Endothelial cell of umbilical vein (primary cell): ENCODE data around the gene ALOX15B. TPM values are rescaled to one million over a fixed set of nuclear protein-coding genes. Genes with fewer than 3 reads are reported as not detected.

Experiments
- BruUV-seq: library from RNA; stranded (reverse); fragments of 400-500 nt; replicated peaks from 2 replicates; lab custom pipeline; 2021; lab: Mats Ljungman, UMichigan
- CTCF ChIA-PET: fragments of 300-600, 350-600 bp; sonication (Branson Sonifier 250); formaldehyde crosslinking; loops from one replicate; lab custom pipeline; 2021; ENCODE audit warnings: antibody characterized with exemption, inconsistent platforms; lab: Charles Lee
- POLR2A ChIA-PET: fragments of 300-600, 350-600 bp; sonication (Branson Sonifier 250); formaldehyde crosslinking; loops from one replicate; lab custom pipeline; 2021; ENCODE audit warnings: antibody characterized with exemption, inconsistent platforms; lab: Charles Lee
- DNase-seq: peaks from one replicate; pipeline ENCODE4 v3.0.0-alpha.2; 2011; ENCODE audit warnings: low read depth, low spot score
- FAIRE-seq: peaks from 2 replicates; lab custom pipeline; 2011; peaks lifted over from hg19 to GRCh38; lab: Jason Lieb, UNC
- H2AFZ ChIP-seq: 2 replicates; pipeline ENCODE4 v1.6.0; 2012; ENCODE audit warnings: low read depth, low read length, control low read depth, inconsistent platforms
- H3K27ac ChIP-seq: 2 replicates; pipeline ENCODE4 v1.5.1; 2011; ENCODE audit warnings: low read depth, mild to moderate bottlenecking, control low read depth, low read length, moderate library complexity; ENCODE audit not compliant: insufficient read depth
- H3K27me3 ChIP-seq, 2 experiments: 2 replicates each; pipeline versions ENCODE4 v1.6.0 to v1.6.1; 2011; ENCODE audit warnings: low read length in 2 of 2, mixed read lengths in 1 of 2; ENCODE audit not compliant: control insufficient read depth in 2 of 2, insufficient read depth in 2 of 2
- H3K36me3 ChIP-seq, 2 experiments: 2 replicates in 1 of 2; 3 replicates in 1 of 2; pipeline ENCODE4 v1.5.1; 2011; ENCODE audit warnings: low read length in 2 of 2, mild to moderate bottlenecking in 1 of 2, moderate library complexity in 1 of 2; ENCODE audit not compliant: control insufficient read depth in 2 of 2, insufficient read depth in 2 of 2; ENCODE audit errors: extremely low read depth in 1 of 2
- H3K4me1 ChIP-seq: 3 replicates; pipeline ENCODE4 v1.5.1; 2011; ENCODE audit warnings: mild to moderate bottlenecking, low read length; ENCODE audit not compliant: control insufficient read depth, insufficient read depth; ENCODE audit errors: extremely low read depth
- H3K4me2 ChIP-seq: 2 replicates; pipeline ENCODE4 v1.6.1; 2011; ENCODE audit warnings: low read length, control low read depth, mixed read lengths; ENCODE audit not compliant: insufficient read depth
- H3K4me3 ChIP-seq, 3 experiments: fragments of 200-600 bp in 1 of 3; sonication (generic), shearing (Covaris generic) in 1 of 3; replicated peaks in 1 of 3; 2 replicates each; pipeline ENCODE4 v1.5.1; 2011 to 2016; ENCODE audit warnings: control low read depth in 3 of 3, low read length in 3 of 3, mild to moderate bottlenecking in 2 of 3, inconsistent platforms in 1 of 3, low read depth in 1 of 3, moderate library complexity in 1 of 3; ENCODE audit not compliant: insufficient read depth in 1 of 3
- H3K79me2 ChIP-seq: 2 replicates; pipeline ENCODE4 v1.6.0; 2012; ENCODE audit warnings: low read length, inconsistent platforms; ENCODE audit not compliant: control insufficient read depth, insufficient read depth
- H3K9ac ChIP-seq: replicated peaks from 2 replicates; pipeline ENCODE3; 2011; ENCODE audit warnings: low read length, control low read depth; ENCODE audit not compliant: insufficient read depth; ENCODE audit errors: extremely low read depth
- H3K9me1 ChIP-seq: replicated peaks from 3 replicates; pipeline ENCODE4 v1.6.0; 2011; ENCODE audit warnings: mild to moderate bottlenecking, low read length; ENCODE audit not compliant: control insufficient read depth, insufficient read depth; ENCODE audit errors: extremely low read depth
- H3K9me3 ChIP-seq: replicated peaks from 2 replicates; pipeline ENCODE4 v1.5.1; 2012; ENCODE audit warnings: low read length, inconsistent platforms; ENCODE audit not compliant: control insufficient read depth, insufficient read depth
- H4K20me1 ChIP-seq: replicated peaks from 2 replicates; pipeline ENCODE3; 2011; ENCODE audit warnings: mild to moderate bottlenecking, low read length; ENCODE audit not compliant: control insufficient read depth, insufficient read depth; ENCODE audit errors: extremely low read depth
- CTCF ChIP-seq, 2 donors: IDR thresholded peaks; 1 replicate in 1 of 2; 2 replicates in 1 of 2; pipeline ENCODE4 v1.5.1; 2011; ENCODE audit warnings: low read length in 2 of 2, mild to moderate bottlenecking in 2 of 2, moderate library complexity in 2 of 2, control low read depth in 1 of 2, inconsistent platforms in 1 of 2, low read depth in 1 of 2; ENCODE audit not compliant: insufficient read depth in 1 of 2; ENCODE audit errors: extremely low read depth in 1 of 2
- EZH2 ChIP-seq: IDR thresholded peaks from 2 replicates; pipeline ENCODE4 v1.6.1; 2012; ENCODE audit warnings: borderline replicate concordance, low read depth, mild to moderate bottlenecking, moderate library complexity, low read length, inconsistent platforms; ENCODE audit not compliant: severe bottlenecking
- FOS ChIP-seq: IDR thresholded peaks from 2 replicates; pipeline ENCODE4 v1.6.1; 2011; ENCODE audit warnings: mild to moderate bottlenecking, low read length, moderate library complexity, borderline replicate concordance; ENCODE audit not compliant: insufficient read depth
- GATA2 ChIP-seq: IDR thresholded peaks from 2 replicates; pipeline ENCODE4 v1.7.0; 2011; ENCODE audit warnings: low read depth, mild to moderate bottlenecking, moderate library complexity, mixed read lengths, low read length; ENCODE audit not compliant: insufficient read length, insufficient read depth
- JUN ChIP-seq: IDR thresholded peaks from 2 replicates; pipeline ENCODE4 v1.6.1; 2011; ENCODE audit warnings: borderline replicate concordance, low read depth; ENCODE audit not compliant: insufficient read length, insufficient read depth
- MAX ChIP-seq: IDR thresholded peaks from 2 replicates; pipeline ENCODE4 v1.6.1; 2011; ENCODE audit not compliant: insufficient read depth, insufficient read length
- MYC ChIP-seq: IDR thresholded peaks from one replicate; pipeline ENCODE4 v1.6.1; 2011; ENCODE audit warnings: mild to moderate bottlenecking, low read depth, low read length
- POLR2A ChIP-seq: IDR thresholded peaks from 2 replicates; pipeline ENCODE4 v1.6.1; 2012; ENCODE audit warnings: low read depth, mild to moderate bottlenecking, control low read depth, low read length
- POLR2AphosphoS5 ChIP-seq: IDR thresholded peaks from 2 replicates; pipeline ENCODE4 v1.6.1; 2012; ENCODE audit warnings: low read depth, mild to moderate bottlenecking, control low read depth, low read length, moderate library complexity; ENCODE audit not compliant: insufficient read depth
- dilution Hi-C: fragments of 300-500 bp; cut with MboI; formaldehyde crosslinking; loops from one replicate; pipeline ENCODE4 v1.15.0; 2019; ENCODE audit warnings: low sequenced_read_pairs; ENCODE audit not compliant: extremely low pct_ligation_motif_present
- intact Hi-C: fragments of 100-400 bp; cut with micrococcal nuclease; formaldehyde crosslinking; loops from one replicate; pipeline ENCODE4 v1.10.0; 2022
- polyA plus RNA-seq, 4 experiments: library from polyadenylated mRNA; depleted of rRNA in 3 of 4; stranded (reverse) in 3 of 4; unstranded in 1 of 4; fragments of >200 nt; gene quantifications; 2 replicates each; pipeline versions ENCODE4 v1.2.1 to v1.2.3, GENCODE V29; 2011 to 2012; ENCODE audit warnings: missing spikeins in 1 of 4
- total RNA-seq: library from RNA; stranded (reverse); gene quantifications from 2 replicates; pipeline ENCODE4 v1.2.3, GENCODE V29; 2021

Gene ALOX15B
- total and polyA plus RNA-seq, 2 donors (not counting 3 experiments of a cell fraction or from before 2014, with no cell fraction given) = not detected

- Histone ChIP-seq H3K4me3 (no peak overlapping the region), H3K4me2 (no peak overlapping the region), H3K4me1 (no peaks in the 10 kb centered on the region), H3K9me3 (no peaks in the 10 kb centered on the region), H3K27me3 (peaks cover 6 to 18% of the 10 kb centered on the region in 2 experiments), H3K9ac (no peak overlapping the region), H2AFZ (no peak overlapping the region), H4K20me1 (no peaks in the 10 kb centered on the region), H3K27ac (no peak overlapping the region), H3K79me2 (no peaks in the 10 kb centered on the region), H3K36me3 (no peaks in the 10 kb centered on the region), H3K9me1 (no peaks in the 10 kb centered on the region)
- dilution Hi-C loops (no loop called here), intact Hi-C loops (no loop called here)
- DNase-seq (no peak), FAIRE-seq (peak; percentile 50)
- BruUV-seq = no TSS peak
- TF ChIP-seq GATA2 (no peak), MAX (no peak), JUN (no peak), MYC (no peak), POLR2AphosphoS5 (no peak), CTCF (IDR thresholded peaks at IDR 0.05; ENCODE audit: extremely low read depth in 1 of 2, insufficient read depth in 1 of 2, low read depth in 1 of 2, low read length in 2 of 2) (no peak), FOS (no peak), EZH2 (no peak), POLR2A (no peak)
- ChIA-PET CTCF (interaction anchor here (1.1 to 5.6 kb wide), 7 partner anchors 10 to 40 kb away, joined by 3 to 29 read pairs (median 16); no protein-coding TSS in a partner anchor), POLR2A (no interaction called here)
Observed at GRCh38 chr17:8019665-8020650, 18.9 kb upstream of the ALOX15B start.
